Vagina (tissue), 2 donors: ENCODE data around the gene NXPE1.

Experiments used
- POLR2A ChIP-seq, 2 donors: fragments of 450-650 bp; IDR thresholded peaks; one replicate each; pipeline ENCODE4 v1.6.1; 2017; ENCODE audit warnings: antibody characterized with exemption in 2 of 2, mild to moderate bottlenecking in 2 of 2, moderate library complexity in 2 of 2
- POLR2AphosphoS5 ChIP-seq, 2 donors: sonication (generic); formaldehyde crosslinking; IDR thresholded peaks; one replicate each; pipeline ENCODE4 v1.9.0; 2017; ENCODE audit warnings: antibody characterized with exemption in 2 of 2, mild to moderate bottlenecking in 2 of 2, low read depth in 1 of 2; ENCODE audit not compliant: insufficient read depth in 1 of 2
- TF ChIP-seq, protein P1 (sequence below), 3 experiments: fragments of 450-650 bp in 2 of 3; fragments of 200-600 bp in 1 of 3; sonication (generic) in 1 of 3; IDR thresholded peaks; one replicate each; pipeline ENCODE4 v1.5.1; 2017 to 2019; ENCODE audit warnings: antibody characterized with exemption in 3 of 3, mild to moderate bottlenecking in 2 of 3, moderate library complexity in 2 of 3

DNA sequence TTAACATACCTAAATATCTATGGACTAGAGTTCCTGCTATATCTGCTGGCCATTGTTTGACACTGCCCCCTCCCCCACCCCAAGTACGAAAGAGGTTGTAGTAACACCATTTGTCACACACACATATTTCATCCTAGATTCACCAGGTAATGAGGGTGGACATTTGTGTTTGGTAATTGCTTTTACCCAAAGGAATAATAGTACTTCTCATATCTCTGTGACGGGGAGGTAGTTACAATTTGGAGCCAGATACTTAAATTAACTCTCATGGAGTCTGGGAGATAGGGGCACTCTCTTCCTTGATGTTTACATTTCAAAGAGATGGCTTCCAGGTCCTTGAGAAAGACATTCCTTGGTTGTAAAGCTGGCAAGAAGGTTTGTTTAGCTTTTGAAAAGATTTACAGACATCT, 81.7 kb downstream of the NXPE1 start:
- TF ChIP-seq POLR2A (IDR thresholded peaks at IDR 0.05) (no peak), POLR2AphosphoS5 (IDR thresholded peaks at IDR 0.05; ENCODE audit: insufficient read depth in 1 of 2, low read depth in 1 of 2) (no peak)
- TF ChIP-seq, protein P1, sequence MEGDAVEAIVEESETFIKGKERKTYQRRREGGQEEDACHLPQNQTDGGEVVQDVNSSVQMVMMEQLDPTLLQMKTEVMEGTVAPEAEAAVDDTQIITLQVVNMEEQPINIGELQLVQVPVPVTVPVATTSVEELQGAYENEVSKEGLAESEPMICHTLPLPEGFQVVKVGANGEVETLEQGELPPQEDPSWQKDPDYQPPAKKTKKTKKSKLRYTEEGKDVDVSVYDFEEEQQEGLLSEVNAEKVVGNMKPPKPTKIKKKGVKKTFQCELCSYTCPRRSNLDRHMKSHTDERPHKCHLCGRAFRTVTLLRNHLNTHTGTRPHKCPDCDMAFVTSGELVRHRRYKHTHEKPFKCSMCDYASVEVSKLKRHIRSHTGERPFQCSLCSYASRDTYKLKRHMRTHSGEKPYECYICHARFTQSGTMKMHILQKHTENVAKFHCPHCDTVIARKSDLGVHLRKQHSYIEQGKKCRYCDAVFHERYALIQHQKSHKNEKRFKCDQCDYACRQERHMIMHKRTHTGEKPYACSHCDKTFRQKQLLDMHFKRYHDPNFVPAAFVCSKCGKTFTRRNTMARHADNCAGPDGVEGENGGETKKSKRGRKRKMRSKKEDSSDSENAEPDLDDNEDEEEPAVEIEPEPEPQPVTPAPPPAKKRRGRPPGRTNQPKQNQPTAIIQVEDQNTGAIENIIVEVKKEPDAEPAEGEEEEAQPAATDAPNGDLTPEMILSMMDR (IDR thresholded peaks at IDR 0.05): no peak
